ENCODE measurements around the gene BCOR. TPM values are rescaled to one million over a fixed set of nuclear protein-coding genes. Genes with fewer than 3 reads are reported as not detected.

BCOR gene
- total and polyA plus RNA-seq, 2 of the 13 experiments (the other 11 are each of a cell fraction or from before 2014, with no cell fraction given): 14.3 to 15.2 TPM

DNA sequence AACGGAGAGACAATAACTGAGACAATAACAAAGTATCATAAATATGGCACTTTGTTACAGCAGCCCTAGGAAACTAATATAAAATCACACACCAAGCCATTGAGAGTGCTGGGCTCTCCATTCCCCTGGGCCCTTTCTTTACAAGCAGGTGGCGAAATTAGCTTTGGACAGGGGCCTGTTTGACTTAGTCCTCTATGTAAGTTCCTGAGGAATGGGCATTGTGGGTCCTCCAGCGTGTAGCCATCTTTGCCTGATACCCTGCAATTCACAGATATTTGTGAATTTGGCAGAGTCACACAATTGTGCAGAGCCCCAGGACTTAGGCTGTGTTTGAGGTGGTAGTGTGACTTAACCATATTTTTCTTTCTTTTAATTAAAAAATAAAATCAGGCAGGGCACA lies 67.6 kb downstream of the BCOR start:
- CTCF ChIA-PET (ENCODE audit: low intra/inter-chr PET ratio, low total read pairs): no interaction called here
- H3K9ac ChIP-seq (ENCODE audit: insufficient read depth, low read depth, low read length): no peak overlapping the region
- in situ Hi-C loops (cut with HindIII; ENCODE audit: extremely low pct_ligation_motif_present, low pct_unique_long_range_greater_than_20kb): no loop called here
- DNase-seq (ENCODE audit: low spot score) (no peak), ATAC-seq (no peak), FAIRE-seq (no peak)
- no peak for TF ChIP-seq ZNF382 (CRISPR knock-in tag; IDR thresholded peaks at IDR 0.05; ENCODE audit: borderline replicate concordance)
- TF ChIP-seq RBAK (CRISPR knock-in tag; IDR thresholded peaks at IDR 0.05): no peak
- TF ChIP-seq ZFP1 (CRISPR knock-in tag; IDR thresholded peaks at IDR 0.05): no peak
- TF ChIP-seq ZSCAN20 (CRISPR knock-in tag; IDR thresholded peaks at IDR 0.05; ENCODE audit: borderline replicate concordance): no peak
- TF ChIP-seq REXO4 (CRISPR knock-in tag; IDR thresholded peaks at IDR 0.05; ENCODE audit: borderline replicate concordance): no peak
- TF ChIP-seq CENPX (CRISPR knock-in tag; IDR thresholded peaks at IDR 0.05): no peak
- no peak for TF ChIP-seq HOXA3 (CRISPR knock-in tag; IDR thresholded peaks at IDR 0.05)
- TF ChIP-seq, protein P1, sequence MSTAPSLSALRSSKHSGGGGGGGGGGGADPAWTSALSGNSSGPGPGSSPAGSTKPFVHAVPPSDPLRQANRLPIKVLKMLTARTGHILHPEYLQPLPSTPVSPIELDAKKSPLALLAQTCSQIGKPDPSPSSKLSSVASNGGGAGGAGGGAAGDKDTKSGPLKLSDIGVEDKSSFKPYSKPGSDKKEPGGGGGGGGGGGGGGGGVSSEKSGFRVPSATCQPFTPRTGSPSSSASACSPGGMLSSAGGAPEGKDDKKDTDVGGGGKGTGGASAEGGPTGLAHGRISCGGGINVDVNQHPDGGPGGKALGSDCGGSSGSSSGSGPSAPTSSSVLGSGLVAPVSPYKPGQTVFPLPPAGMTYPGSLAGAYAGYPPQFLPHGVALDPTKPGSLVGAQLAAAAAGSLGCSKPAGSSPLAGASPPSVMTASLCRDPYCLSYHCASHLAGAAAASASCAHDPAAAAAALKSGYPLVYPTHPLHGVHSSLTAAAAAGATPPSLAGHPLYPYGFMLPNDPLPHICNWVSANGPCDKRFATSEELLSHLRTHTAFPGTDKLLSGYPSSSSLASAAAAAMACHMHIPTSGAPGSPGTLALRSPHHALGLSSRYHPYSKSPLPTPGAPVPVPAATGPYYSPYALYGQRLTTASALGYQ (CRISPR knock-in tag; IDR thresholded peaks at IDR 0.05): no peak
- no peak for TF ChIP-seq BORCS8-MEF2B (CRISPR knock-in tag; IDR thresholded peaks at IDR 0.05)
- TF ChIP-seq ZNF746 (CRISPR knock-in tag; IDR thresholded peaks at IDR 0.05): no peak
- no peak for TF ChIP-seq KLF15 (CRISPR knock-in tag; IDR thresholded peaks at IDR 0.05; ENCODE audit: borderline replicate concordance)
- no peak for TF ChIP-seq IKZF1 (IDR thresholded peaks at IDR 0.05)
- TF ChIP-seq ZNF781 (CRISPR knock-in tag; IDR thresholded peaks at IDR 0.05; ENCODE audit: borderline replicate concordance, not compliant biosample characterization): no peak
- no peak for TF ChIP-seq MIXL1 (CRISPR knock-in tag; IDR thresholded peaks at IDR 0.05)
- TF ChIP-seq MTA1 (CRISPR knock-in tag; IDR thresholded peaks at IDR 0.05; ENCODE audit: borderline replicate concordance): no peak
- TF ChIP-seq, protein P2, sequence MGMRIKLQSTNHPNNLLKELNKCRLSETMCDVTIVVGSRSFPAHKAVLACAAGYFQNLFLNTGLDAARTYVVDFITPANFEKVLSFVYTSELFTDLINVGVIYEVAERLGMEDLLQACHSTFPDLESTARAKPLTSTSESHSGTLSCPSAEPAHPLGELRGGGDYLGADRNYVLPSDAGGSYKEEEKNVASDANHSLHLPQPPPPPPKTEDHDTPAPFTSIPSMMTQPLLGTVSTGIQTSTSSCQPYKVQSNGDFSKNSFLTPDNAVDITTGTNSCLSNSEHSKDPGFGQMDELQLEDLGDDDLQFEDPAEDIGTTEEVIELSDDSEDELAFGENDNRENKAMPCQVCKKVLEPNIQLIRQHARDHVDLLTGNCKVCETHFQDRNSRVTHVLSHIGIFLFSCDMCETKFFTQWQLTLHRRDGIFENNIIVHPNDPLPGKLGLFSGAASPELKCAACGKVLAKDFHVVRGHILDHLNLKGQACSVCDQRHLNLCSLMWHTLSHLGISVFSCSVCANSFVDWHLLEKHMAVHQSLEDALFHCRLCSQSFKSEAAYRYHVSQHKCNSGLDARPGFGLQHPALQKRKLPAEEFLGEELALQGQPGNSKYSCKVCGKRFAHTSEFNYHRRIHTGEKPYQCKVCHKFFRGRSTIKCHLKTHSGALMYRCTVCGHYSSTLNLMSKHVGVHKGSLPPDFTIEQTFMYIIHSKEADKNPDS (CRISPR knock-in tag; IDR thresholded peaks at IDR 0.05): no peak
- no peaks in the 10 kb centered on the region for H3K79me2 ChIP-seq (ENCODE audit: insufficient read depth, low read length)
- peaks cover under 1% of the 10 kb centered on the region; the same call in 1 of the 2 replicates for H3K4me1 ChIP-seq (ENCODE audit: insufficient read depth, low read length)
- H3K9me3 ChIP-seq (ENCODE audit: low read length): no peaks in the 10 kb centered on the region
- no TSS peak for BruUV-seq (replicated peaks)
- no peak overlapping the region for H2AFZ ChIP-seq (ENCODE audit: low read length)
- no peak overlapping the region for H3K4me2 ChIP-seq (ENCODE audit: low read depth, low read length)
- no peak overlapping the region for H3K27ac ChIP-seq (ENCODE audit: extremely low read length, insufficient read depth, low read length)
- POLR2A ChIA-PET: interaction anchor here (2.1 kb wide), 1 partner anchor 17 kb away, joined by 5 read pairs; no protein-coding TSS in a partner anchor
- intact Hi-C loops (cut with micrococcal nuclease; ENCODE audit: unreplicated experiment): no loop called here
- WGBS (ENCODE audit: low lambda C conversion rate): 20% methylated on average over 1 of the region's 3 CpGs
- no peak overlapping the region for H3K4me3 ChIP-seq (replicated peaks in 1 of 3; ENCODE audit: insufficient read depth in 1 of 3, low read depth in 2 of 3, low read length in 3 of 3)
- H4K20me1 ChIP-seq (ENCODE audit: insufficient read depth, low read length): no peaks in the 10 kb centered on the region
- no peaks in the 10 kb centered on the region for H3K36me3 ChIP-seq (replicated peaks in 1 of 2; ENCODE audit: control insufficient read depth in 1 of 2, insufficient read depth in 2 of 2, low read length in 2 of 2)
- H3K27me3 ChIP-seq (ENCODE audit: control insufficient read depth in 1 of 2, insufficient read depth in 2 of 2, low read length in 2 of 2): no peaks in the 10 kb centered on the region; a peak in 1 of 5 replicates
